ENCODE measurements around the gene PML.

DNA sequence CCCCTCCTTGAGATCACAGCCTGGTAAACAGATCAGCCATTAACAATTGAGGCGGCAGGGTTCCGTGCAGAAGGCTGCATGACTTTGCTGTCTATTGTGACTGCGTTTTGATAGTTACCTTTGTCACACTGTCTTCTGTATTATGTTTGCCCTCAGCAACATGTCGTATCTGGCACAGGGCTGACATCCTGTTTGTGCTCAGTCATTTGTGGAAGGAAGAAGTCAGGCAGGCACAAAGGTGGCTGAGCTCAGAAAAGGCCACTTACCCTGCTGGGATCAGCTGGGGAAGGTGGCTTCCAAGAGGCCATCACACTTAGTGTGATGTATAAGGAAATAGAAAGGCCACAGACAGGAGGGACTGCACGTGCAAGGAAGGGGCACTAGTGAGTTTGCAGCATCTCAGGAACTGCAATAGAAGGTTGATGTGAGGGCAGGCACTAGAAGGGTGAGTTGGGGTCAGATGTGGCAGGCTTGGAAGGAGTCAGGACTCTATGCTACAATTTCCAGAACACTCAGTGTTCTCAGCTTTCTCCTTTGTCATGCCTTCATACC is 13.4 kb downstream of the PML start:
- TF ChIP-seq, protein P1, sequence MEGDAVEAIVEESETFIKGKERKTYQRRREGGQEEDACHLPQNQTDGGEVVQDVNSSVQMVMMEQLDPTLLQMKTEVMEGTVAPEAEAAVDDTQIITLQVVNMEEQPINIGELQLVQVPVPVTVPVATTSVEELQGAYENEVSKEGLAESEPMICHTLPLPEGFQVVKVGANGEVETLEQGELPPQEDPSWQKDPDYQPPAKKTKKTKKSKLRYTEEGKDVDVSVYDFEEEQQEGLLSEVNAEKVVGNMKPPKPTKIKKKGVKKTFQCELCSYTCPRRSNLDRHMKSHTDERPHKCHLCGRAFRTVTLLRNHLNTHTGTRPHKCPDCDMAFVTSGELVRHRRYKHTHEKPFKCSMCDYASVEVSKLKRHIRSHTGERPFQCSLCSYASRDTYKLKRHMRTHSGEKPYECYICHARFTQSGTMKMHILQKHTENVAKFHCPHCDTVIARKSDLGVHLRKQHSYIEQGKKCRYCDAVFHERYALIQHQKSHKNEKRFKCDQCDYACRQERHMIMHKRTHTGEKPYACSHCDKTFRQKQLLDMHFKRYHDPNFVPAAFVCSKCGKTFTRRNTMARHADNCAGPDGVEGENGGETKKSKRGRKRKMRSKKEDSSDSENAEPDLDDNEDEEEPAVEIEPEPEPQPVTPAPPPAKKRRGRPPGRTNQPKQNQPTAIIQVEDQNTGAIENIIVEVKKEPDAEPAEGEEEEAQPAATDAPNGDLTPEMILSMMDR (IDR thresholded peaks at IDR 0.05), result no peak
- no peak for TF ChIP-seq EP300 (IDR thresholded peaks at IDR 0.05)

Data from ovary (tissue), 3 donors.